Measurements from ENCODE around the gene ARPC2.

GRCh38 chr2:218260742-218261422 lies 43.9 kb downstream of the ARPC2 start, which contains the start of gene GPBAR1:
- no peak for TF ChIP-seq CTCF (IDR thresholded peaks at IDR 0.05 in 4 of 5, conservative IDR thresholded peaks at IDR 0.05 in 1 of 5)
- TF ChIP-seq POLR2A (IDR thresholded peaks at IDR 0.05): no peak

Measured in gastrocnemius medialis (tissue), 4 donors.